ENCODE results near the gene IPO4. TPM values are rescaled to one million over a fixed set of nuclear protein-coding genes. Genes with fewer than 3 reads are reported as not detected.

Gene IPO4
- total and polyA plus RNA-seq, 4 donors = 13.6 to 32.9 (median 23.0) TPM

- TF ChIP-seq, protein P1, sequence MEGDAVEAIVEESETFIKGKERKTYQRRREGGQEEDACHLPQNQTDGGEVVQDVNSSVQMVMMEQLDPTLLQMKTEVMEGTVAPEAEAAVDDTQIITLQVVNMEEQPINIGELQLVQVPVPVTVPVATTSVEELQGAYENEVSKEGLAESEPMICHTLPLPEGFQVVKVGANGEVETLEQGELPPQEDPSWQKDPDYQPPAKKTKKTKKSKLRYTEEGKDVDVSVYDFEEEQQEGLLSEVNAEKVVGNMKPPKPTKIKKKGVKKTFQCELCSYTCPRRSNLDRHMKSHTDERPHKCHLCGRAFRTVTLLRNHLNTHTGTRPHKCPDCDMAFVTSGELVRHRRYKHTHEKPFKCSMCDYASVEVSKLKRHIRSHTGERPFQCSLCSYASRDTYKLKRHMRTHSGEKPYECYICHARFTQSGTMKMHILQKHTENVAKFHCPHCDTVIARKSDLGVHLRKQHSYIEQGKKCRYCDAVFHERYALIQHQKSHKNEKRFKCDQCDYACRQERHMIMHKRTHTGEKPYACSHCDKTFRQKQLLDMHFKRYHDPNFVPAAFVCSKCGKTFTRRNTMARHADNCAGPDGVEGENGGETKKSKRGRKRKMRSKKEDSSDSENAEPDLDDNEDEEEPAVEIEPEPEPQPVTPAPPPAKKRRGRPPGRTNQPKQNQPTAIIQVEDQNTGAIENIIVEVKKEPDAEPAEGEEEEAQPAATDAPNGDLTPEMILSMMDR (IDR thresholded peaks at IDR 0.05; ENCODE audit: low read depth, low read length, missing input control) = no peak
Measured at GRCh38 chr14:24212924-24213865, 24.6 kb upstream of the IPO4 start, which contains the start of gene CHMP4A (continued).

DNA sequence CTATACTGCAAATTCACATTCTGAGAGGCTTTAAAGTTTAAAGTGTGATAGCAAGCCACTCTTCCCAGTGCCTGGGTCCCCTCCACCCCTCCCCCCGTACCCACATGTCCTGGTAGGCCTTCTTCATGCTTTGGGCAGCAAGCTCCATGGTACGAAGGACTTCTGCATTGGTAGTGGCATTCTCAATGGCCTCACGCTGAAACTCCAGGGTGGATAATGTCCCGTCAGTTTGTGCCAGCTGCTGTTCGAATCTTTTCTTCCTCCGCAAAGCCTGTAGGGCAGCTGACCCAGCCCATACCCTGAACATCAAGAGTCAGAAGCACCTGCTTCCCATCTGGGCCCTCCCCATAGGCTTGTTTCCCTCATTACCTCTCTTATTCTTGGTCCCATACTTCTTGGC is 22.7 kb upstream of the IPO4 start:
- TF ChIP-seq REST (IDR thresholded peaks at IDR 0.05) (no peak), MAX (IDR thresholded peaks at IDR 0.05) (no peak), ZBTB33 (IDR thresholded peaks at IDR 0.05) (no peak), YY1 (IDR thresholded peaks at IDR 0.05) (no peak), FOXA2 (IDR thresholded peaks at IDR 0.05) (no peak), SP1 (IDR thresholded peaks at IDR 0.05) (no peak), JUND (IDR thresholded peaks at IDR 0.05) (no peak), RXRA (IDR thresholded peaks at IDR 0.05) (no peak), HNF4G (IDR thresholded peaks at IDR 0.05) (no peak), FOXA1 (IDR thresholded peaks at IDR 0.05) (no peak), RAD21 (IDR thresholded peaks at IDR 0.05) (no peak)
- Histone ChIP-seq H3K27me3 (ENCODE audit: control insufficient read depth in 4 of 4, insufficient read depth in 4 of 4, low read length in 3 of 4) (no peaks in the 10 kb centered on the region), H3K36me3 (ENCODE audit: control insufficient read depth in 4 of 4, insufficient read depth in 3 of 4, low read depth in 1 of 4, low read length in 3 of 4) (peaks cover 9 to 31% (median 19%) of the 10 kb centered on the region in 4 donors), H3K9ac (ENCODE audit: low read depth in 1 of 2, low read length in 2 of 2) (no peak overlapping the region), H3K4me1 (ENCODE audit: control insufficient read depth in 4 of 4, insufficient read depth in 4 of 4, low read length in 3 of 4) (peaks cover 0 to 23% (median 8%) of the 10 kb centered on the region in 4 donors), H3K4me3 (ENCODE audit: low read depth in 1 of 3, low read length in 3 of 3) (no peak overlapping the region), H3K9me3 (ENCODE audit: control insufficient read depth in 4 of 4, low read length in 3 of 4) (no peaks in the 10 kb centered on the region), H3K27ac (ENCODE audit: low read depth in 1 of 2, low read length in 2 of 2) (no peak overlapping the region)
- DNase-seq (ENCODE audit: low spot score) = no peak
- WGBS = 96% methylated on average over 6 of the region's 6 CpGs

Data from liver (tissue), 9 donors.